SH-SY5Y (cell line): ENCODE measurements around the gene TRABD2B.

Experiments
- GATA2 ChIP-seq: IDR thresholded peaks from 2 replicates; pipeline ENCODE4 v1.6.1; 2011; ENCODE audit warnings: mild to moderate bottlenecking, low read depth, low read length
- GATA3 ChIP-seq: IDR thresholded peaks from 2 replicates; pipeline ENCODE4 v1.6.1; 2011; ENCODE audit warnings: low read depth, mild to moderate bottlenecking, low read length, moderate library complexity

- TF ChIP-seq GATA3 (no peak), GATA2 (no peak)
Measured at GRCh38 chr1:47805018-47805417, 192.2 kb downstream of the TRABD2B start.
